ENCODE results near the gene PRELID3B. TPM values are rescaled to one million over a fixed set of nuclear protein-coding genes. Genes with fewer than 3 reads are reported as not detected.

Gene PRELID3B
- total and polyA plus RNA-seq, 10 of the 15 experiments (the other 5 are each of a cell fraction or from before 2014, with no cell fraction given), result 72.5 to 151 (median 124) TPM

DNA sequence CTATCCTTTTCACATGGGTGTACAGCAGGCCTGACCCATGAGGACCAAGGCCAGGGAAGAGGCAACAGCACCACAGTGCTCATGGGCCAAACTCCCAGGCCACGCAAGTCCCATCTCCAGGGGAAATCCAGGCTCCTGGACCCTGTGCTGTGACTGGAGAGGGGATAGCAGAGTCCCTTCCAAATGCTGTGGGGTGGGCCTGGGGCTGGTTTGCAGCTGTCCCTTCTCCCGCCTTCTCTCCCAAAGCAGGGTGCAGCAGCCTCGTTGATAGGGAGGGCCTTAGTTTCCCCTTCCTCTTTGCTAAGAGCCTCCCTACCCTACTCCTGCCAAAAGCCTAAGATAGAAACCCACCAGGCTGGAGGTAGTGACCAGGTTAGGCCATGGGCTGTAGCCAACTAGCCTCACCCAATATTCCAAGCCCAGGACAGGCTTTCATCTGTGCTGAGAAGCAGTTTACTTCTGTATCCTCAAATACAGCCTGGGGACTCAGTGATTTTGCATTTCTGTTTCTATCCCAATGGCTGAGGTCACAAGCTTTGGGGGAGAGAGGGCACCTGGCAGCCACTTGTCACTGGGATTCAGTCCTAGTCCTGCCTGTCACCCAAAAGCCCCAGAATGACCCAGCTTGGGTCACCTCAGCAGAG, 36.9 kb downstream of the PRELID3B start:
- H3K4me1 ChIP-seq (ENCODE audit: control insufficient read depth, insufficient read depth, low read length), result peaks cover 35% of the 10 kb centered on the region
- ChIA-PET SMC1A (ENCODE audit: uncharacterized antibody, unreplicated experiment) (interaction anchor here (0.6 to 2.0 kb wide), 8 partner anchors 21 to 121 kb away, joined by 3 to 14 read pairs (median 5); partner anchors contain the start of gene ATP5F1E), CTCF (no interaction called here), RAD21 (ENCODE audit: unreplicated experiment) (interaction anchor here (0.8 to 2.3 kb wide), 8 partner anchors 23 to 116 kb away, joined by 3 to 11 read pairs (median 3); partner anchors contain the start of gene ATP5F1E), POLR2A (interaction anchor here (0.6 to 1.7 kb wide), 5 partner anchors 24 to 98 kb away, joined by 3 to 5 read pairs (median 4); partner anchors contain the start of genes ATP5F1E and NELFCD)
- no peaks in the 10 kb centered on the region for H3K9me3 ChIP-seq (replicated peaks; ENCODE audit: control insufficient read depth, insufficient read depth, low read length)
- in situ Hi-C loops (cut with MboI) (loop anchor here (10.0 kb wide), 2 partner anchors 551 to 1611 kb away; partner anchors contain the start of gene RBM38), intact Hi-C loops (cut with micrococcal nuclease; ENCODE audit: unreplicated experiment) (loop anchor here (2.0 kb wide), 2 partner anchors 21 to 115 kb away; no protein-coding TSS in a partner anchor)
- peak overlapping the region; percentile 53 for H3K4me2 ChIP-seq (ENCODE audit: control insufficient read depth, insufficient read depth)
- H2AFZ ChIP-seq (ENCODE audit: control insufficient read depth, low read depth, low read length), result no peak overlapping the region
- BruUV-seq (replicated peaks), result TSS peak; percentile 53
- 0 out of 2 replicates have a peak, but pooled peaks cover 2% of the 10 kb centered on the region for H4K20me1 ChIP-seq (ENCODE audit: control insufficient read depth, insufficient read depth)
- H3K27me3 ChIP-seq (replicated peaks in 1 of 2; ENCODE audit: control insufficient read depth in 2 of 2, insufficient read depth in 2 of 2, low read length in 1 of 2), result no peaks in the 10 kb centered on the region
- ATAC-seq (no peak), FAIRE-seq (no peak), DNase-seq (ENCODE audit: low read depth, low spot score) (no peak)
- 10% methylated on average over 3 of the region's 3 CpGs for WGBS (ENCODE audit: insufficient coverage, insufficient replicate concordance, low lambda C conversion rate, missing lambda C conversion rate)
- H3K27ac ChIP-seq (ENCODE audit: control insufficient read depth, insufficient read depth), result peak overlapping the region; percentile 95
- H3K9ac ChIP-seq (ENCODE audit: control insufficient read depth, insufficient read depth, low read length), result peak overlapping the region; percentile 92
- H3K36me3 ChIP-seq (ENCODE audit: control insufficient read depth in 2 of 2, insufficient read depth in 2 of 2, low read length in 1 of 2), result peaks cover 16 to 24% of the 10 kb centered on the region in 2 experiments
- peak overlapping the region; percentile 92 for H3K4me3 ChIP-seq
- peaks cover 56% of the 10 kb centered on the region for H3K79me2 ChIP-seq (ENCODE audit: control insufficient read depth, insufficient read depth, low read length)
- 0 out of 2 replicates have a peak, but pooled peaks have one; percentile 6 for TF ChIP-seq CREM (IDR thresholded peaks at IDR 0.05; ENCODE audit: low read depth)
- TF ChIP-seq, protein P1, sequence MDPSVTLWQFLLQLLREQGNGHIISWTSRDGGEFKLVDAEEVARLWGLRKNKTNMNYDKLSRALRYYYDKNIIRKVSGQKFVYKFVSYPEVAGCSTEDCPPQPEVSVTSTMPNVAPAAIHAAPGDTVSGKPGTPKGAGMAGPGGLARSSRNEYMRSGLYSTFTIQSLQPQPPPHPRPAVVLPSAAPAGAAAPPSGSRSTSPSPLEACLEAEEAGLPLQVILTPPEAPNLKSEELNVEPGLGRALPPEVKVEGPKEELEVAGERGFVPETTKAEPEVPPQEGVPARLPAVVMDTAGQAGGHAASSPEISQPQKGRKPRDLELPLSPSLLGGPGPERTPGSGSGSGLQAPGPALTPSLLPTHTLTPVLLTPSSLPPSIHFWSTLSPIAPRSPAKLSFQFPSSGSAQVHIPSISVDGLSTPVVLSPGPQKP (IDR thresholded peaks at IDR 0.05; ENCODE audit: low read depth, low read length), result no peak
- TF ChIP-seq HDAC6 (IDR thresholded peaks at IDR 0.05; ENCODE audit: unreplicated experiment), result no peak
